UCSD-AML1 (cell line): ENCODE data around the gene DLG2.
A peak's percentile ranks its signal among the peaks of the same experiment; 100 is the strongest.

Experiments
- DNase-seq: peaks from one replicate; lab custom pipeline; 2025; ENCODE audit not compliant: unreplicated experiment; lab: John Stamatoyannopoulos, UW

DLG2 gene

DNA sequence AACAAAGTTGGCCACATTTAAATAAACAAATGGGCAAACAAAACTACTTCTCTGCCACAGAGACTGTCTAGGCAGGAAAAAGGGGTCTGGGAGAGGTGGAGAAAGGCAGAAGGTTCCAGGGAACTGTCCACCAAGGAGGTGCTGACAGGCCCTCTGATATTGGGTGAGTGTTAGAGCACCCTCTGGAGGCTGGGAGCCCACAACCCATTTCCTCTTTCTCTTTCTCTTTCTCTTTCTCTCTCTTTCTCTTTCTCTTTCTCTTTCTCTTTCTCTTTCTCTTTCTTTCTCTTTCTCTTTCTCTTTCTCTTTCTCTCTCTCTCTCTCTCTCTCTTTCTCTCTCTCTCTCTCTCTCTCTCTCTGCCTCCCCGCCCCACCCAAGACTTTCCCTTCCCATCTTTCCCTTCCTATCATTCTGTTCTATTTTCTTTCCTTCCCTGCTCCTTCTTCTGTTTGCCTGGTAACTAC lies 912.8 kb downstream of the DLG2 start:
- peak; percentile 69 for DNase-seq

DNA sequence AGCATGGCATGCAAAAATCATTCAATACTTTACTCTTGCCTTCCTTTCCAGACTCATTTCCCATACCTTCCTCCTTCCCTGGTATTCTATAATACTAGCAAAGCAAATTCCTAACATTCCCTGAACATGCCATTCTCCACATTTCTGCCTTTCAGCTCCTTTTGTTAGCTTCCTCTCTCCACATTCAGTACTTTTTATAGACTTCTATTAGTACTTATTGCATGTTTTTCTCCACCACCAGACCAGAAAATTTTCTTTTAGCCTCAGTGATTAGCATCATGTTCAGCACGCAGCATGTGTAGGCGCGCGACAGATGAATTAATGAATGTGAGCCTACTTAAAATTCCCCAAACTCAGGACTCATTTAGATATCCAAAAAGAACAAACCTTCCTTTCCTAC lies 935.3 kb downstream of the DLG2 start:
- no peak for DNase-seq

DNA sequence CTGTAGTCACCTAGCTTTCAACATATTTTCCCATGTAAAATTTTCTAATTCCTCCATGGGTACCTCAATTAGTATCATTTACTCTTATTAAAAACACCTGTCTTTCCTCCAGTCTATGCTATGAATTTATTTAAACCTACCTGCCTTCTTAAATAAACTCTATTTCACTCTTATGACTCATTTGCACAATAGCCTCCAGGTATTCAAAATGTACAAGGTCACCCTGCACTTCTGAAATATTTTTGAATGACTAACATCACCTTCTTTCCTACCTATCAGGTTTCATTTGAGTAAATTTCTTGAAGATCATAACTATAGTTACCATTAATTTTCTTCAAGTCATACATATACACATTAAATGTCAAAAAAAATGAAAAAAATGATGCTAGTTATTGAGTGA lies 939.7 kb downstream of the DLG2 start:
- no peak for DNase-seq

DNA sequence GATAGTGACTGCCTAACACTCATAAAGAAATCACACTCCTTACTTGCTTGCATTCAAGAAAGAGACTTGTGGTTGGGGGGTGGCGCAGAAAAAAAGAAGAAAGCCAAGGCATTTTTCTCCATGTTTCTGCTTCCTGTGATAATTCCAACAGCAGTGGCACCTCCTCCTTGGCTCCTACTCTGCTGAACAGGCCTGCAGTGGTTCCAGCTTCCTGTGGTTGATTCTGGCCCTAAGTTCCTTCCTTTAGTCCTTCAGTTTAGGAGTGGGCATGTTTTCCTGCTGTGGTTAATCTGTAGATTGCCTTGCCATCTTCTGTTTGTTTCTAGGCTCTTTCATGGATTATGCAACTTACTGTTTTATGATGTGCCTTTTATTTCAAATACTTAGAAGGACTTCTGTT lies 940.4 kb downstream of the DLG2 start:
- DNase-seq: peak; percentile 76

DNA sequence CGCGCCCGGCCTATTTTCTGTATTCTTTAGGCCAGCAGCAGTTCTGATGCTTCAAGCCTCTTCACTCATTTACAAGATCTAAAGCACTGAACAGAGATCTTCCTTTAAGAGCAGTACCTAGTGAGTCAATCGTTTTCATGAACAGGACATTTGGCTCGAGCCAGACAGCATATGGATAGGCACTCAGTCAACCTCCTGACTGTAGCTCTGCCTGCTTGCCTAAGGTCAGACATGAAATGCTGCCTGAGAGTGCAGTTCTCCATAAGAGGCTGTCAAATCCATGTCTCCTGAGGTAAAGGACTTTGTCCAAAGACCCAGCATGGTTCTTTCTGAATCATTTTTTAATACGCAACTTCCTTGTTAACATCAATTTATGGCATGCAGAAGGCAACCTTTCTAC lies 941.2 kb downstream of the DLG2 start:
- peak; percentile 7 for DNase-seq

DNA sequence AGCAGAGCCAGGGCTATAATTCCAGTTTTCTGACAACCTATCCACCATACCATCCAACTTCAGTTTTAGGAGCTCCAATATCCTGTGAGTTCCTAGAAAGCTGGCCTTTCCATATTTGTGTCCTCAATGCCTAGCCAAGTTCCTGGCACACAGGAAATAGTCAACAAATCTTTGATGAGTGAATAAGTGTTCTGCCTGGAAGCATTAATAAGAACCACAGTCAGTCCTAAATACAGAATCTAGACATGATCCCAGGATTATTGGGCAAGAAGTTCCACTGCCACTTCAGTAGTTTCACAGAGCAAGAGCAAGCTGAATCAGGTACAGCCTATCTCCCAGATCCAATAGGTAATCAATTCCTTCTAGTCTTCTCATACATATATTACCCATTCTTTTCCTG lies 942.0 kb downstream of the DLG2 start:
- no peak for DNase-seq

DNA sequence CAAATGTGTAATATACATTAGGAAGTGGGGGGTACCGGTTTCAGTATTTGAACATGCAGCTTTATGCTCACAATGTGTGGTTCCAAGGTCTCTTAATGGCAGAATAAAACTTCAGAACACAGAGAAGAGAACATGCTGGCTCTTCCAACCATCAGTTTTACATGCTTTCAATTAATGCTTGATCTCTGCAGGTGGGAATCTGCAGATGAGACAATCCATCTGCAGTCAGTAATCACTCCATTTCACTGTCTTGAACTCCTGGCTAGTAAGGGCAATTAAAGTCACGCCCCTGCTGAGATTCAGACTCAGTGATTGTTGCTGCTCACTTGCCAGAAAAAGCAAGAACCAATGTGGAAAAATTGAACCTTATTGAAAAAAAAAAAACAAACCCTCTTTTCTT lies 945.7 kb downstream of the DLG2 start:
- DNase-seq: no peak

DNA sequence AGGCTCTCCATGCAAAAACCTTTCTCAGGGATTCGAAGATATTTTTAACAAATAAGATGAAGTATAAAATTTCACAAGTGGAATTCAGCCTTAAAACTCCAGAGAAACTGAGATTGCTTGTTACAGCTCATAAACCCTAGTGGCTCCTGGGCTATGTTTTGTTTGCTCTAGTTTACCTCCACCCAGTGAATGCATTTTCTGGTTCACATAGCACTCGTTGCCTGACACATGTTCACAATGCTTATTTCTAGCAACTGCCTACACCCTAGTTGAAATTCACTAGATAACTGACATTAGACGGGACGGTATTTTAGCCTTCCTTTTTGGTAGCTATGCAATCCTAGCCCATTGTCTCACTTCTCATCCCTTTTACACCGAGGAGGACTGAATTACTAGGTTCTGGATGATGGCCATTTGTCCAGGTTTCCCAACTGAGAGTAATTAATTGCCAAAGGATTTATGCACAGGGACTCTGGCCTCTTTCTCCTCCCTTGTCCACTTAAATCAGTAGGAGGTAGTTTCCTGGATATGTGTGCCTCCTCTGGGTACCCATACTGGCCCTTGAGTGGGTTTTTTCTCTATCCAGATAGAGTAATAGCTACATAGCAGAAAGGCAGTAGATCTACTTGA lies 951.6 kb downstream of the DLG2 start:
- no peak for DNase-seq

DNA sequence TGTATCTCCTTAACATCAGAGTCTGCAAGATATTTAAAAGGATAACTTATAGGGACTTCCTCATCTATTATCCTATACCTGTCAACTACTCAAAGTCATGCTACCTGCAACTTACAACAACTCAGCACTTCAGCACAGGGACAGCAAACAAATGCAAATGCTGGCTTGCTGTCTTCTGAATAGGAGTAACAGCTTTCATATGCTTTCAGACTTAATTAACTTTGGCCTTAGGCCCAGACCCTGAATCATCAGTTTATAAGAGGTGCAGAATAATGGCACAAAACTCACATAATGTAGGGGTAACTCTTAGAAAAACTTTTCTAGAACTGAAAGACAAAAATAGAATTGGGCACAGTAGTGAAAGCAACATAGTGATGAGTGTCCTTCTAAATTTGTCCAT lies 953.4 kb downstream of the DLG2 start:
- DNase-seq: no peak

DNA sequence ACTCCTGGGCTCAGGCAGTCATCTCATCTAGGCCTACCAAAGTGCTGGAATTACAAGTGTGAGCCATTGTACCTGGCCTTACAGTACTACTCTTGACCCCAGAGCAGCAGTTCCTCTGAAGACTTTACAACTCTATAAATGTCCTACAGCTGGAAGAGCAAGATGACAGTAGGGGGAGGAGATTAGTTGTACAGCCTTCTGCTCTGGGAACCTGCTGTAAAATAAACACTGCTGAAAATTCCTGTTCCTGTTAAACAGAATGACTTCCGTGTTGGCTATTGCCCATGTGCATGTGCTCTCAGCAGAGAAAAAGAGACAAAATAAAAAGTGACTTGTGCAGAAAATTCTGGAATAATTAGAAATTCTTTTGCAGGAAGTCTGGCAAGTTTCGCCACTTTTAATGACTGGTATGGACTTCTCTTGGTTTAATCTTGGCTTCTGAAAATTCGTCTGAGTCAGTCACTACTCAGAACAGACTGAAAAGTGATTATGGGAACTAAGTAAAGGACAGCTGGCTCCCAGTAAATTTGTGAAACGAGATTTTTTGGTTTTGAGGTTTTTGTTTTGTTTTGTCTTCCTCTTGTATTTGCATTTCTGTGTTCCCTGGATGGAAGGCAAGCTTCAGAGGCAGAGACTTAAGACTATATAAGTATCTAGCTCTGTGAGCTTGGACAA lies 955.7 kb downstream of the DLG2 start:
- peak; percentile 9 for DNase-seq

DNA sequence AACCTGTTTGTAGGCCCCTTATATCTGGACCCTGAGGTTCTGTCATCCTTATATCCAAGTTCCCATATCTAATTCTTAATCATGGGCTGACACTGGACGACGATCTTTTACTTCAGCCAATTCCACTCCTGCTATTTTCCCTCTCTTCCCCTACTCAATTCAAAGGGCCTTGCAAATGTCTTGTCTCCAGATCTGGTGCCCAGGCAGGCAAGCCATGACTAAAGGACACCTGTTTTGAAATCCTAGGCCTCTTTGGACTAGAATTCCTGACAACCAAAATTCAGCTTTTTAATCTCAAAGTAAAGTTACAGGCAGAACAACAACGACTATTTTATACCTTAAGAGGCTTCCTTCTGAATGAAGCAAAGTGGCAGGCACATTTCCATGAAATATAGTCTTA lies 963.4 kb downstream of the DLG2 start:
- DNase-seq: no peak

DNA sequence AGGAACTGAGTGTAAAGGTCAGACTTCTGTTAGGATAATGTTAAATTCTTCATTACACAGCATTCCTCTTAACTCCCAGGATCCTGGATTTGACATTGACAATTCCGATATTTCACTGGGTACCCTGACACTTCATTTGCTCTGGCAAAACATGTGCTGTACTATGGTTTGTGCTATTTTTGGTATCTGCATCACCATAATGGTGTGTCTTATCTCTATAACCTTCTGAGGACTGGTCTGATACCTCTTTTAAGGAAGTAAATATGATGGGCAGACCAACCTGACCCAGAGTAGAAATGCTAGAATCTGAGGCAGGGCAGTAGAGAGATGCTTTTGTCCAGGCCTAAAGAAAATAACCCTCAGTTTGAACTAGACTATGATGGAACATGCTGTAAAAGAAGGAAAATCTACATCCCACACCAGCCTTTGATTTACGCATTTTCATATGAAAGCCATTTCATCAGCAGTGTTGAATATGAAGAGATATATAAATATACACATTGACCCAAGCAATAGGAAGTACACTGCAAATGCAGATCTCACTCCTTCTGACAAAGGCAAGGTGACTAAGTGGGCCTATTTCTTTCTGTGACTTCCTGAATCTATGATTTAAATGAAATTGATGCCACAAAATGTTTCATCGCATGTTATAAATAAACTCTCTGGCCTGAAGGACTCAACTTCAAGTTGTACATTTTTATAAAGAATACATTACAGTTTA lies 966.7 kb downstream of the DLG2 start:
- no peak for DNase-seq

DNA sequence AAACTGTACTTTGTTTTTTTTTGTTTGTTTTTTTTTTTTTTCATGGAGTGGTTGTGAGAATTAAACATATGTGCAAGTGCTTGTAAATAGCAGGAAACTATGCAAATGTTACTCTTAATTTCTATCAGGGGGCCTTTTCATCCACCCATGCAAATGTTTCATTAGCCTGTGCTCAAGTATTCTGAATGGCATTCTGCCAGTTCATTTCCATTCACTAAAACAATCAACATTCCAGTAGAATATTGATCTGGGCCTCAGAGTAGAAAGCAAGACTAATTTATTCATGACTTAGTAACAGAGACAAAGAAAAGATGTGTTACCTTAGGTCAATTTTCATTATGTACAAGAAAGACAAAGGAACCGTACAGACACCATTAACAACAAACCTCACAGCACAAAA lies 971.4 kb downstream of the DLG2 start:
- no peak for DNase-seq

DNA sequence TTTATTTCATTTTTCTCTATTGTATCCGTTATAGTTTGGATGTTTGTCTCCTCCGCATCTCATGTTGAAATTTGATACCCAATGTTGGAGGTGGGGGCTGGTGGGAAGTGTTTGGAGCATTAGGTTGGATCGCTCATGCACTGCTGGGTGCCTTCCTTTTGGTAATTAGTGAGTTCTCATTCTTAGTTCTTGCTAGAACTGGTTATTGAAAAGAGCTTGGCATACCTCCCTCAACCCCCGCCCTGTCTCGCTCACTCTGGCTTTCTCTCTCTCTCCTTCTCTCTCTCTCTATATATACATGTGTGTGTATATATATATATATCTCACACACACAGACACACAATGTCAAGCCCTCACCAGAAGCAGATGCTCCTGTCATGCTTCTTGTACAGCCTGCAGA lies 978.7 kb downstream of the DLG2 start:
- DNase-seq: no peak

DNA sequence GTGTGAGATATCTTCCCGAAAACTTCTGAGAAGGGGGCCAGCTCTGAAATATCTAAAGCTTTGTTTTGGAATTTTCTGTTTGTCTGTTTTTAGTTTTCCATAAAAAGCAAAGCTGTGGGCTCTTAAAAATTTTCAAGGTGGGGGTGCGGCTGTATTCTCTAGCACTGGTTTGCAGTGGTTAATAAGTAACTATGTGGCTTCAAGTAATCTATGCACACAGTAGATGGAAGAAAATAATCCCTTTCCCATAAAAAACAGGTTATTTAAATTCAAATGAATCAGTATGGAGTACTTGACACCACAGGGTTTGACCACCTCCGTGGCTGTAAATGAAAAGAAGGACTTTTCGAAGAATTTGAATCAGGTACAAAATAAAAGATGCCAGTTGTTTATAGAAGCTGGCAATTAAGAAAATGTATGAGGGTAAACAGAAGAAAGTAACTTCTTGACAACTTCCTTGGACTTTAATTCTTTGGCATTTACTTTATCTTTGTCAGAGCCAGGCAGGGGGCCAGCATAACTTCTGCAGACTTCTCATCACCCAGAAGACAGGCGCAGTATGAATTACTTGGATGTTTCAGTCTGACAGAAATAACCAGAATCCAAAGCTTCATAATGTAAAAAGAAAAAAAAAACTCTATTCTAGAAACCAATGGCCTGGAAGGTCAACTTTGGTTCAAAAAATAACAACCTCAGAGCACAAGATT lies 981.0 kb downstream of the DLG2 start:
- no peak for DNase-seq

DNA sequence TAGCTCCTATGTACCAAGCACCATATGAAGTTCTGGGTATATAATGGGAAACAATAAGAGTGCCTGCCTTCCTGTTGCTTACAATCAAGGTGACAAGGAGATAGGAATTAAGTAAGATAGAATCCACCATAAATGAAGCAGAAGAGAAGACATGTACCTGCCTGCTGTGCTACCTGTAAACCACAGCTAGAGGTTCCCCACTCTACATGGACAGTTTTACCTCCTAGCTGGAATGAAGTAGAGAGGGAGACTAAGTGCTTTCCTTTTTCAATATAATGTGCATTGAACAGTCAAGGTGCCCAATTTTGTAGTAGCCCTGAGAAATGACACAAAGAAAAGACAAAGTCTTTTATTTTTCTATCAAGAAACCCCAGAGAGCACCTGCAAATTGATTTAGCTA lies 984.6 kb downstream of the DLG2 start:
- DNase-seq: no peak

DNA sequence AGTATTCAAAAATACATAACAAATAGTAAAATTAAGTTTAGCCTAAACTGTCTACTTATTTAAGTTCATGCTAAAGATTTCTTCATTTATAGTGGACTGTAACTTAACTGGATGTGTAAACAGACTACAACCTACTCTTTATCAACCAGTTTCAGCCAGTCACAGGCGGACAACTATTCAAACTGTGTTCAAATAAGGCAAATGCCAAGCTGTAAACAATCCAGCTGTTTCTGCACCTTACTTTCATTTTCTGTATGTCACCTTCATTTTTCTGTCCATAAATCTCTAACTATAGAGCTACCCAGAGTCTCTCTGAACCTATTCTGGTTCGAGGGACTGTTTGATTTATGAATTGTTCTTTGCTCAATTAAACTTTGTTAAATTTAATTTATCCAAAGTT lies 992.8 kb downstream of the DLG2 start:
- DNase-seq: no peak

DNA sequence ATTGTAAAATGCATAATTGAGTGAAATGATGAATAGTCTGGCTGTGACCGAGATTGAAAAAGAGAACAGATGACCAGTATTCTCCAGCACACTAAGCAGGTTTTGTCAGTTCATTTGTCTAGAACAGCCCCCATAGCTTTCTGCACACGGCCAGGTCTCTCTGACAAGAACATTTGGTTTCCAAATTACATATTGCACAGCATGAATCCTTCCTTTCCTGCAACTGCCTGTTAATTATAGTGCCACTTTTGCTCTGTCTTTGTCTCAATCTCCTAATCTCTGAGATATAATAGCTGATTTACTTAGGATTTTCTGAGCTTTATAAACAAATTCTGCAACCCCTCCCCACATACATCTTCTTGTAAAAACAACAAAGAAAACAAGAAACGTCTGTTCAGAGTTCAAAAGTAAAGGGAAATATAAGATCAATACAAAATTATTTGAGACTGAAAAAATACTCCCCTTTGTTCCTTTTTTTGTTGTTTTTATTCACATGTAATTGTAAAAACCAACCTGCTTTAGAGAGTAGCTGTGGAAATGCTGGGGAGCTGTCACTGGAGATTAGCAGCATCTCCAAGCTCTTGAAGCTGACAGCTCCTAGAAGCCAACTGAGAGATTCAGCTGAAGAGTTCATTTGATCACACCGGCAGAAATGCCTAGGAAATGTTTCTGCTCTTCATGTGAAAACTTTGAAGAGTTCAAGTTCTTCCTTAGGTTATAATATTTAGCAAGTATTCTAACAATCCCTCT lies 998.1 kb downstream of the DLG2 start:
- no peak for DNase-seq

DNA sequence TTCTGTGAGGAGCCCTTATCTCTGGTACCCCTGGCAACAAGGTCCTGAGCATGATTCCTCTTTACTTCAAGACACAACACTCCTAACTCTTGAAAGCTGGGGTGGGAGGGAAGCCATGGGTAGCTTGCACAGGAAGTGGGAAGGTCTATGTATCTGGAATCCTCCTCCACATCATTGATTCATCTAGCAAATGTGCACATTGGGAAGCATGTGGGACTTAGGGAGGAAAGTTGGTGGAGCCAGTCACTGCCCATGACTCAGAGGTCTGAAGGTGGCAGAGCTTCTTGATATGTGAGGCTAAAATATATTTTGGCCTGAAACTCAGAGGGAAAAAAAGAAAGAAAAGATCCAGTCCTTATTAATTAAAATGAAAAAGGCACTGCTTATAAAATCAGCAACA lies 1000.9 kb downstream of the DLG2 start:
- DNase-seq: peak; percentile 15

DNA sequence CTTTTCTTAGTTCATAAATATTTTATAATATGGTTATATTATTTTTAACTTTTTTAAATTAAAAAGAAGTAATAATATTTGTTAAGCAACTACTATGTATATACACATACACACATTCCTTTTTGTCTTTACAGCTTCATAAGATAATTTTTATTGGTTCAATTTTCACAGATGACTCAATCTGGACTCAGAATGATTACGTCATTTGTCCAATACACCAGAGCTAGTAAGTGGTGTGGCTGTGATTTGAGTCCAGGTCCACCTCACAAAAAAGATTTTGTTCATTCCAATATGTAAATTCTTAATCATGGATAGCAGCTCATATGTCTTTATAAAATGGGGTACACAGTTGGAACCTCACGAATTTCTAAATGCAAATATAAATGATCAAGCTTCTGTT lies 1014.5 kb downstream of the DLG2 start:
- DNase-seq: no peak

DNA sequence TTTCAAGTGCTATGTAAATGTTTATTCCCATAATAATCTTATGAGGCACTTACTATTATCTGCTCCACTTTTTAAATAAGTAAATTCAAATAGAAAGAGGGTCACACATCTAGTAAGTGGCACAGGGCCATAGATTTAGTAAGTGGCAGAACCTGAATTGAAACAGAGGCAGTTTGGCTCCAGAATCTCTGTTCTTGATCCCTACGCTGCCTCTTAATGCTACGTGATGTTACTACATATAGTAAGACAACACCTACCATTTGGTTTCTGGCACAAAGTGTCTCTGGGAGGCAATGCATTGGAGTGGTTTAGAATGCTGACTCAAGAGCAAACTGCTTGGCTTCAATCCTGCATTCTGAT lies 1018.3 kb downstream of the DLG2 start:
- DNase-seq: no peak
